ENCODE measurements around the gene PLXNB3.
A peak's percentile ranks its signal among the peaks of the same experiment; 100 is the strongest.

Gene PLXNB3

DNA sequence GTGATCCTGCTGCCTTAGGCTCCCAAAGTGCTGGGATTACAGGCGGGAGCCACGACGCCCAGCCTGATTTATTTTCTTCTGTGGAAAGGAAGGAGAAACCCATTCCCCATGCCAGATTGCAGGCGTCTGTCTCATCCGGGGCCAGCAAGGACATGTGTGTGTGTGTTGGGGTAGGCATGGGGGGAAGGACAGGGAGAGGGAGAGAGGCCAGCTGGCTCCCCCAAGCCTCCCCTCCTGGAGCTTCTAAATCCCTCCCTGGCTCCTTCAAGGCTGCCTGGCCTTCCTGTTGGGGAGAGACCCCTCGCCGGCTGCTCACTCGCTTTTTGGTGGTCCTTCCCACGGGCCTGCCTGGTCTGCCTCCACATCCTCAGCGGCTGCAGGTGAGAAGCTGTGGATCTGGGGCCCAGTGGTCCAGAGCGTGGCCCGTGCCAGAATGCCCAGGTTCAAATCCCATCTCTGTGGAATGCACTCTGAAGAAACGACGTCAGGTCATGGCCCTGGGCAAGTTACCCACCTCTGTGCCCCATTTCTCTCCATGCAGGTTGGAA, 1.3 kb upstream of the PLXNB3 start:
- DNase-seq: no peak

DNA sequence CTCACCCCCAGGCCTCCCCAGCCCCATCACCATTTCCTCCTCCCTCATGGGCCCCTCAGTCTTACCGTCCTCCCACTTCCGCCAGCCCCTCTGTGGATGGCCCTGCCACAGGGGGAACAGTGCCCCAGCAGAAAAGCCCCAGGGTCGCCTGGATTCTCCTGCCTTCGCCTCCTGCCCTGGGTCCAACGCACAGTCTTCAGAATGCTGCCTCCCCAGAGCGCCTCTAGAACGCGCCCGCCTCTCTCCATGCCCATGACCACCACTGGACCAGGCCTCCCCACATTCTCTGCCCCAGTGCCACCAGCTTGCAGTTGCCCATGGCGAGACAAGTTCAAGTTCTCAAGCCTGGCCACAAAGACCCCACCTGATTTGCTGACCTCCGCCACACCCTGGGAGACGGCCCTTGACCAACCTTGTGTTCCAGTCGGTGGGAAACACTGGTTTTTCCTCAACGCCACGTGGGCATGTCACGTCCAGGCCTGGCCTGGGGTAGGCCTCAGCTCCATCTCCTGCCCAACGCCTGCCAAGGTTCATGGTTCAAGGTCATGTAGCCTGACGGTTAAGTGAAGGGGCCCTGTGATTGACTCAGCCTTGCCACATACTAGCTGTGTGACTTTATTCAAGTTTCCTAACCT, 634 bp upstream of the PLXNB3 start:
- DNase-seq: no peak

DNA sequence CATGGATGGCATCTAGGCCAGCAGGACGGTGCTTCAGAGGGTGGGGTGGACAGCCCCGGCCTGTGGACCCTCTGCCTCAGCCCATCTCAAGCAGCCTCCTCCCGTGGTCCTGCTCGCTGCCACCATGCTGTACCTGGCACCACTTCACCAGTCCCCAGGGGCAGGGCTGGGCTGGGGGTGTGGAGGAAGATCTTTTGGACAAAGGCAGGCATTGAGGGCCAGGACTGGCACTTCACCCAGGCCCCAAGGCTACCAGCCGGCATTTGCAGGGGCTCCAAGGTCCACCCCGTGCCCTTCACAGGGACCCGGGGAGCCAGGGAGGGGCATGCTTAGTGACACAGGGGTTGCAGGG, 713 bp downstream of the PLXNB3 start:
- no peak for DNase-seq

DNA sequence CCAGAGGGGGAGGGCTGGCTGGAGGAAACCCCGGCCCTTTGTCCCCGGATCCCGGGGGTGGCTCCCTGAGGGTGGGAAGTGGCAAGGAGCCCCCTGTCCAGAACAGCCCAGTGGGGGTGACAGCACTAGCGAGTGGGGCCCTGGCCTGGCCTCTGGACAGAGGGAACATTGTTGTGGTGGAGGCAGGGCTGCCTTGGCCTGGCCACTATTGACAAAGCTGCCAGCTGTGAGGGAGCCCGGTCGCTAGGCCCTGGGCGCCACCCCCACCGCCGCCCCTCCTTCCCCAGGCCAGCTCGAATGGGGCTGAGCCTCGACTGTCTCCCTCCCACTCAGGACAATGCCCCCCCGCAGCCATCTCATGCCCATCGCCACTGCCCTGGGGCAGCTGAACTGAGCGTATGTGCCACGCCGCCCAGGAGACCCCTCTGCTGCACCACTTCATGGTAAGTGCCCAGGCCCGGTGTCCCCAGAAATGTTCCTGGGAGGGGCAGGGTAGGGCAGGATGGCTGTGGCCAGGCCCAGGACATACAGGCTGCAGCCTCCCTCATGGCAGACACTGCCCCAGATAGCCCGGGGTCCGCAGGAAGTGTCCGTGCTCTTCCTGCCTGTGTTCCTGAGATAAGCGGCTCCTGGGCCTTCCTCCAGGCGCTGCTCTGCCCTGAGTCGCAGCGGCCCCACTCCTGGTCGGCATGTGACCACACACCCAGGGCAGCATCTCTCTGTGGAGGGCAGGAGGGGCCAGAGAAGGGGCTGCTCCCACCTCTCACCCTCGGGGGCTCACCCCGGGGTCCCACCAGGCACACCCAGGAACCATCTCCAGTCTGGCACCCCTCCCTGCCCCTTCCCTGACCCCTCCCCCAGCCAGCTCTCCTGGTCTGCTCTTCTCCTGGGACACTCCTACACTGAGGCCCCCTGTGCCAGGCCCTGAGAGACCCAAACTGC, 1.4 kb downstream of the PLXNB3 start:
- DNase-seq: no peak

DNA sequence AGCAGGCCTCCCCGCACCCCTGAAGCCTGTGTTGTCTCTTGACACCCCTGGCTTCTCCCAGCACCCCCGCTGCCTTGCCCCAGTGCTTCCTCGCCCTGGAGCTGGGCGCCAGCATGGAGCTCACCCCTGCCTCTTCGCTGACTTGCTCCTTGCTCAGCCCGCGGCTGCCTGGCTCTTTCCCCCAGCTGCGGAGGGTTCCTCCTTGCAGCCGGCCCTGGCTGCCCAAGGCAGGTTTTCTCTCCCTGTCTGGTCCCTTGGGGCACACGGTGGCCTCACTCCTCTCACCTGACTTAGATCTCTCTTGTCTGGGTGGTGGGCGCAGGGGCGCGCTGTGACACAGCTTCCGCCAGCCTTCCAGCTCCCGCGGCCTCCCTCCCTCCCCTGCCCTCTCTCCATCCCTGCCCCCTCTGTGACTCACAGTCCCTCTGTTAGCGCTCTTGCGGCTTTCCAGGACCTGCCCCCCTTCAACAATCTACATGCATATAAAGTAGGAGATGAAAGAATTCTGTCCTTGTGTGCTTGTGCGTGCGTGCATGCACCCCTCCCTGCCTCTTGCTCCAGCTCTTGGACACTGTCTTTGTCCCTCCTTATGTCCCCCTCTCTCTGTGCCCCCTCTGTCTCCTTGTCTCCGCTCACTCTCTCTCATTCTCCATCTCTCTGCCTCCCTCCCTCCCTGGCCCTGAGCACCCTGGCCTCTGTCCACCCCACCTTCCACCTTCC, 2.2 kb downstream of the PLXNB3 start:
- peak; percentile 24 for DNase-seq

DNA sequence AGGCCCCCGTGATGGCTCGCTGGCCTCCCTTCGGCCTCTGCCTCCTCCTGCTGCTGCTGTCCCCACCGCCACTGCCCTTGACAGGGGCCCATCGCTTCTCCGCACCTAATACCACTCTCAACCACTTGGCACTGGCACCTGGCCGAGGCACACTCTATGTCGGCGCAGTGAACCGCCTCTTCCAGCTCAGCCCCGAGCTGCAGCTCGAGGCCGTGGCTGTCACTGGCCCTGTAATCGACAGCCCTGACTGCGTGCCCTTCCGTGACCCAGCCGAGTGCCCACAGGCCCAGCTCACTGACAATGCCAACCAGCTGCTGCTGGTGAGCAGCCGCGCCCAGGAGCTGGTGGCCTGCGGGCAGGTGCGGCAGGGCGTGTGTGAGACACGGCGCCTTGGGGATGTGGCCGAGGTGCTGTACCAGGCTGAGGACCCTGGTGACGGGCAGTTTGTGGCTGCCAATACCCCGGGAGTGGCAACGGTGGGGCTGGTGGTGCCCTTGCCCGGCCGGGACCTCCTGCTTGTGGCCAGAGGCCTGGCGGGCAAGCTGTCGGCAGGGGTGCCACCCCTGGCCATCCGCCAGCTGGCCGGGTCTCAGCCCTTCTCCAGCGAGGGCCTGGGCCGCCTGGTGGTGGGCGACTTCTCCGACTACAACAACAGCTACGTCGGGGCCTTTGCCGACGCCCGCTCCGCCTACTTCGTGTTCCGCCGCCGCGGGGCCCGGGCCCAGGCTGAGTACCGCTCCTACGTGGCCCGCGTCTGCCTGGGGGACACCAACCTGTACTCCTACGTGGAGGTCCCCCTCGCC, 3.0 kb downstream of the PLXNB3 start:
- DNase-seq: no peak

DNA sequence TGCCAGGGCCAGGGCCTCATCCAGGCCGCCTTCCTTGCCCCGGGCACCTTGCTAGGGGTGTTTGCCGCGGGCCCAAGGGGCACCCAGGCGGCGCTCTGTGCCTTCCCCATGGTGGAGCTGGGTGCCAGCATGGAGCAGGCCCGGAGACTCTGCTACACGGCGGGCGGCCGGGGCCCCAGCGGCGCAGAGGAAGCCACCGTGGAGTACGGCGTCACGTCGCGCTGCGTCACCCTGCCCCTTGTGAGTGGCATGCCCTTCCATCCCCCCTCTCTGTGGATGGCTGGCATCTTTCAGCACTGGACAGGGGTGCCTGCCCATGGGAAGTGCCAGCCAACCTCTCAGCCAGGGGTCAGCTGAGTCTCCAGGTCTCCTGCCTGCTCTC, 3.6 kb downstream of the PLXNB3 start:
- DNase-seq: no peak

DNA sequence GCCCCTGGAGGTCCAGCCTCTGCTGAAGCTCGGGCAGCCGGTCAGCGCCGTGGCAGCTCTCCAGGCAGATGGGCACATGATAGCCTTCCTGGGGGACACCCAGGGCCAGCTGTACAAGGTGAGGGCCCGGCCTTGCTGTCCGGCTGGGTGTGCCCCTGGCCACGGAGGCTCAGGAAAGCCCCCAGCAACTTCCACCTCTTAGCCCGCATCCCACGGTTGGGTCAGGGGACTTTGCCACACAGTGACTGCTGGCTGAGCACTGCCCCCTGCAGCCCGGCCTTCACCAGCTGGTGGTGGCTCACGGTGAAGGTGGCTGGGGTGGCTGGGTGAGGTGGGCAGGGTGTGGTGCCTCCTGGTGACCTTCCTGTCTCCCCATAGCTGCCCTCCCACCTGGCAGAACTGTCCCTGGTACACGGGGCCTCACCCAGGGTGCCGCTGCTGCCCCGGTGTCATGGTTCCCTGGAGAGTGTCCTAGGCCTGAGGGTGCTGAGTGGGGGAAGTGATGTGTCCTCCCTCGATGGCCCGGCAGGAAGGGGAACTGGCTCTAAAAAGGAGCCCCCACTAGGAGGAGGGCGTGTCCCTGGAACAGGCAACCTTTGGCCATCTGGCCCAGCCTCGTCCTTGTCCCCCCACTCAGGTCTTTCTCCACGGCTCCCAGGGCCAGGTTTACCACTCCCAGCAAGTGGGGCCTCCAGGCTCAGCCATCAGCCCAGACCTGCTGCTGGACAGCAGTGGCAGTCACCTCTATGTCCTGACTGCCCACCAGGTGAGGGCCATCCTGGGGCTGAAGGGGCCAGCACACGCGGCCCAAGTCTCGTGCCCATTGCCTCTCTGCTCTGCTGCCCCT, 4.5 kb downstream of the PLXNB3 start:
- DNase-seq: no peak

DNA sequence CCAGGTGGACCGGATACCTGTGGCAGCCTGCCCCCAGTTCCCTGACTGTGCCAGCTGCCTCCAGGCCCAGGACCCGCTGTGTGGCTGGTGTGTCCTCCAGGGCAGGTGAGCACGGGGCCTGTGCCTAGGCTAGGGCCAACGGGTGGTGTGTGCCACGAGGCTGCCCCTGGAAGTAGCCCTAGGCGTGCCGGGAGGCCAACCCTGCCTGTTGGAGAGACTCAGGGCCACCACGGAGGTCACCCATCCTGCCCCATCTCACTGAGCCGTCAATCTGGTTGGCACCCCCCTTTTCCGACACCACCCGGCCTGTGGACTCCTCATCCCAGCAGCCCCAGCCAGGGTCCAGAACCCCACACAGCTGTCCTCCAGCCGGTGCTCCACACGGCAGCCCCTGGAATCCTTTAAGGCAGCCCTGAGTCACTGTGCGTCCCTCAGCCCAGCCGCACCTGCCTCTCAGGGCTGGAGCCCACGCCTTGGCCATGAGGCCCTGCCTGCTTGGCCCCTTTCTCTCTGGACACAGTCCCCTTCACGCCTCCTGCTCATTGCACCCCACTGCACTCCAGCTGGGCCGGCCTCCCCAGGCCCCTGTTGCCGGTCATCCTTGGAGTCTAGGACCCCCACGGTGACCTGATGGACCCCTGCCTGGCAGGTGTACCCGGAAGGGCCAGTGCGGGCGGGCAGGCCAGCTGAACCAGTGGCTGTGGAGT, 5.3 kb downstream of the PLXNB3 start:
- DNase-seq: no peak

DNA sequence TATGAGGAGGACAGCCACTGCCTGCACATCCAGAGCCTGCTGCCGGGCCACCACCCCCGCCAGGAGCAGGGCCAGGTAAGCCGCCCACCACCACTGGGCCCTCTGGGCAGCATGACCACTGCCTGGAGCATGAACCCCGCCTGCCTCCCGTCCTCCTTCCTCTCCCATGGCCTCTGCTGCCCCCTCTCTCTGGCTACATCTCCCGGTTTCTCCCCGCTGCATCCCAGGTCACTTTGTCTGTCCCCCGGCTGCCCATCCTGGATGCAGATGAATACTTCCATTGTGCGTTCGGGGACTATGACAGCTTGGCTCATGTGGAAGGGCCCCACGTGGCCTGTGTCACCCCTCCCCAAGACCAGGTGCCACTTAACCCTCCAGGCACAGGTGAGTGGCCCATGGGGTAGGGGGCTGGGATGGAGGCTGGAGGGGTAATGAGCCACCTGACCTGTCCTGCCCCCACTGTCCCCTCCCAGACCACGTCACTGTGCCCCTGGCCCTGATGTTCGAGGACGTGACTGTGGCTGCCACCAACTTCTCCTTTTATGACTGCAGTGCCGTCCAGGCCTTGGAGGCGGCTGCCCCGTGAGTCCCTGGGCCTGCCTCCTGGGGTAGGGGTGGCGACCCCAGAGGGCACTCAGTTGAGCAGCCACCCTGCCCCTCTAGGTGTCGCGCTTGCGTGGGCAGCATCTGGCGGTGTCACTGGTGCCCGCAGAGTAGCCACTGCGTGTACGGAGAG, 6.0 kb downstream of the PLXNB3 start:
- DNase-seq: no peak

DNA sequence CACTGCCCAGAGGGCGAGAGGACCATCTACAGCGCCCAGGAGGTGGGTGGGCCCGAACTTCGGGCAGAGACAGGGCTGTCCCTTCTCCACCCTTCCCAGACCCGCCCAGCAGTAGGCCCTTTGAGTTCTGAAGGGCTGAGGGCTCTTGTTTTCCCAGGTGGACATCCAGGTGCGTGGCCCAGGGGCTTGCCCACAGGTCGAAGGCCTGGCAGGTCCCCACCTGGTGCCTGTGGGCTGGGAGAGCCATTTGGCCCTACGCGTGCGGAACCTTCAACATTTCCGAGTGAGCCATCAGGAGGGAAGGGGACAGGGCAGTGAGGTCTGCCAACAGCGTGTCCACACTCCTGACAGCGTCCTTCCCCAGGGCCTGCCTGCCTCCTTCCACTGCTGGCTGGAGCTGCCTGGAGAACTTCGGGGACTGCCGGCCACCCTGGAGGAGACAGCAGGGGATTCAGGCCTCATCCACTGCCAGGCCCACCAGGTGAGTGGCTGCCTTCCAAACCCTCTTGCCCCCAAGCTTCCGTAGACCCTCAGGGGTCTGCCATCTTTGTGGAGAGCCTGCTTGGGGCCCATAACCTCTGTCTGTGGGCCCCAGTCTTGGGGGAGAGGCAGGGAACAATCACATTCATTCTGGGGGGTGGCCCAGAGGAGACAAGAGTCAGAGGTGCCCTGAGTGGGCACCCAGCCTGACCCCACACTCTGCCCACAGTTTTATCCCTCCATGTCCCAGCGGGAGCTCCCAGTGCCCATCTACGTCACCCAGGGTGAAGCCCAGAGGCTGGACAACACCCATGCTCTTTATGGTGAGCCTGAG, 6.8 kb downstream of the PLXNB3 start:
- DNase-seq: no peak

DNA sequence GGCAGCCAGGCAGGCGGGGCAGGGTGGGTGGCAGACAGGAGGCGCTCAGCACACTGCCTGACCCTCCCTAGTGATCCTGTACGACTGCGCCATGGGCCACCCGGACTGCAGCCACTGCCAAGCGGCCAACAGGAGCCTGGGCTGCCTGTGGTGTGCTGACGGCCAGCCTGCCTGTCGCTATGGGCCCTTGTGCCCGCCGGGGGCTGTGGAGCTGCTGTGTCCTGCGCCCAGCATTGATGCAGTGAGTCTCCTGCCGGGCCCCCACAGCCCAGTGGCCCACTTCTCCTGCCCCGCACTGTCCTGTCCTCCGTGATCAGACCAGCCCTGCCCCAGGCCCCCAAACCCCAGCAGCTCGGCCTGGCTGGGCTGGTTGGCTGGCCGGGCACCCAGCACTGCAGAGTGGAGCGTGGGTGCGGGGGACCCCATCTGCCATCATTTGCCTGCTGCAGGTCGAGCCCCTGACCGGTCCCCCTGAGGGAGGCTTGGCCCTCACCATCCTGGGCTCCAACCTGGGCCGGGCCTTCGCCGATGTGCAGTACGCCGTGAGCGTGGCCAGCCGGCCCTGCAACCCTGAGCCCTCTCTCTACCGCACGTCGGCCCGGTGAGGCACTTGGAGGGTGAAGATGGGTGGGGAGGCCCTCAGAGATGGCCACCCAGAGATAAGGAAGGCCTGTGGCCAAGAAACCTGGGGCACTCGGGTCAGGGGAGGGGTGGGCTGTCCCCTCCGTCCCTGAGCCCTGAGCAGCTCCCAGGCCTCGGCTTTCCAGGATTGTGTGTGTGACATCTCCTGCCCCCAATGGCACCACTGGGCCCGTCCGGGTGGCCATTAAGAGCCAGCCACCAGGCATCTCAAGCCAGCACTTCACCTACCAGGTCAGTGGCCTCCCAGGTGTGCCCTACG, 7.6 kb downstream of the PLXNB3 start:
- DNase-seq: no peak

DNA sequence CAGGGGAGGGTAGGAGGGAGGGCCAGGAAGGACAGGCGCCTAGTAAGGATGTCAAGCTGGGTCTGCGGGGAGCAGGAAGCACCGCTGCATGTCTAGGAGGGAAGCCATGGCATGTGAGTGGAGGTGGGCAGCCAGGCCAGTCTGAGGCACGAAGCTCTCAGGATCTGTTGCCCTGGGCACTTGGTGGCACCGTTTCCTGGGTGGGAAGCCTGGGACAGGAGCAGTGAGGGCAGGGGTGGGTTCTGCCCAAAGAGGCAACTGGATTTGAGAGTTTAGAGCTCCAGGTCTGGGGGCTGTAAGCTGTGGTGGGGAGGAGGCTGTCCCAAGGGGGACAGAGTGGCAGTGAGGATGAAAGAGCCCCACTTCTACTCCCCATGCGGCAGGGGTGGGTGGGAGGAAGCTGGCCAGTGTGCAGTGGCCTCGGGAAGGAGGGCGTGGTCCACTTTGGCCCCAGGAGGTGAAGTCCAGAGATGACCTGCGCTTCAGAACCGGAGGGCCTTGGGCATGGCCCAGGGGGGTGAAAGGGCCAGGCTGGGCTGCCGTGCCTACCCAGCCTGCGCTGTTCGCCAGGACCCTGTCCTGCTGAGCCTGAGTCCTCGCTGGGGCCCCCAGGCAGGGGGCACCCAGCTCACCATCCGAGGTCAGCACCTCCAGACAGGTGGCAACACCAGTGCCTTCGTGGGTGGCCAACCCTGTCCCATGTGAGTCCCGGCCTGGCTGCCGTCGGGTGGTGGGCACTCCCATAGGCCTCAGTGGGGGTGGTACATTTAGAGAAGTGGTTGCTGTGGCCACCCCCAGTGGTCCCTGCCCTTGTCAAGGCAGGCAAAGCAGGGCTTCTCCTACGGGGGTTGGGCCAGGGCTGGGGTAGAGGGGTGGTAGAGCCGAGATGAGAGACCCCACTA, 8.5 kb downstream of the PLXNB3 start:
- DNase-seq: no peak

DNA sequence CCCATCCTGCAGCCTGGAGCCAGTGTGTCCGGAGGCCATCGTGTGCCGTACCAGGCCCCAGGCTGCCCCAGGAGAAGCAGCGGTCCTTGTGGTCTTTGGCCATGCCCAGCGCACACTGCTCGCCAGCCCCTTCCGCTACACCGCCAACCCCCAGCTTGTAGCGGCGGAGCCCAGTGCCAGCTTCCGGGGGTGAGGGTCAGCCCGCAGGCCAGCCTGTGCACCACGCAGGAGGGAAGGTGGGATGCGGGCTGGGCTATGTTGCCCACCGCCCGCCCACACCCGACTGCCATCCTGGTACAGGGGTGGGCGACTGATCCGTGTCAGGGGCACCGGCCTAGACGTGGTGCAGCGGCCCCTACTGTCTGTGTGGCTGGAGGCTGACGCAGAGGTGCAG, 9.2 kb downstream of the PLXNB3 start:
- DNase-seq: no peak

DNA sequence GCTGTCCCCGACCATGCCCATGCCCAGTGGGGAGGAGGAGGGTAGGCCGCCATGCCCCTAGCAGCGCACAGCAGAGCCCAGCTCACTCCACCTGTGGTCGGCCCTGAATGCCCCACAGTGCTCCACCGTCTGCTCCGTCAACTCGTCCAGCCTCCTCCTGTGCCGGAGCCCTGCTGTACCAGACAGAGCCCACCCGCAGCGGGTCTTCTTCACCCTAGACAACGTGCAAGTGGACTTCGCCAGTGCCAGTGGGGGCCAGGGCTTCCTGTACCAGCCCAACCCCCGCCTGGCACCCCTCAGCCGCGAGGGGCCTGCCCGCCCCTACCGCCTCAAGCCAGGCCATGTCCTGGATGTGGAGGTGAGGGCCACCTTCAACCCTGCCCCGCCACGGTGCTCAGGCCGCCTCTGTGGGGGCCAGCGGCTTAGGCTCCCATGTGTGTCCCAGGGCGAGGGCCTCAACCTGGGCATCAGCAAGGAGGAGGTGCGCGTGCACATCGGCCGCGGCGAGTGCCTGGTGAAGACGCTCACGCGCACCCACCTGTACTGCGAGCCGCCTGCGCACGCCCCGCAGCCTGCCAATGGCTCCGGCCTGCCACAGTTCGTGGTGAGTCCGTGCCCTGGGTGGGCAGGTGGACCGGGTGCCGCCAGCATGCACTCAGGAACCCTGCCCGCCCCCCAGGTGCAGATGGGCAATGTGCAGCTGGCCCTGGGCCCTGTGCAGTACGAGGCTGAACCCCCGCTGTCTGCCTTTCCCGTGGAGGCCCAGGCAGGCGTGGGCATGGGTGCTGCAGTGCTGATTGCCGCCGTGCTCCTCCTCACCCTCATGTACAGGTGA, 9.9 kb downstream of the PLXNB3 start:
- DNase-seq: no peak

DNA sequence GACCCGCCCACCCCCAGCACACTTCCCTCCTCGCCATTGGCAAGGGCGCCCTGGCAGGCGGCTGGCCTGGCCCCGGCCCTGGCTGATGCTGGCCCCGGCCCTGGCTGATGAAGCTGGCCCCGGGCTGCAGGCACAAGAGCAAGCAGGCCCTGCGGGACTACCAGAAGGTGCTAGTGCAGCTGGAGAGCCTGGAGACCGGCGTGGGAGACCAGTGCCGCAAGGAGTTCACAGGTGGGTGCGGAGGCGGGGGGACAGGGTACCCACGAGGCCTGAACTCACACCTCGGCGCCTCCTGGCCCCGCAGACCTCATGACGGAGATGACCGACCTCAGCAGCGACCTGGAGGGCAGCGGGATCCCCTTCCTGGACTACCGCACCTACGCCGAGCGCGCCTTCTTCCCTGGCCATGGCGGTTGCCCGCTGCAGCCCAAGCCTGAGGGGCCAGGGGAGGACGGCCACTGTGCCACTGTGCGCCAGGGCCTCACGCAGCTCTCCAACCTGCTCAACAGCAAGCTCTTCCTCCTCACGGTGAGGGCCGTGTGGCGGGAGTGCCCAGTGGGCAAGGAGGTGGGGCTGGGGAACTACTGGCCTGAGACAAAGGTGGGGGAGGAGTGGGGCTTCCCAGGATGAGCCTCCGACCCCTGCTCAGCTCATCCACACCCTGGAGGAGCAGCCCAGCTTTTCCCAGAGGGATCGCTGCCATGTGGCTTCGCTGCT, 10.7 kb downstream of the PLXNB3 start:
- DNase-seq: no peak

Data from NCI-H69 (cell line).